K562 (cell line): ENCODE data around the gene ATXN7. TPM values are rescaled to one million over a fixed set of nuclear protein-coding genes. Genes with fewer than 3 reads are reported as not detected.

Experiments used
- ATAC-seq: fragments of 200-7000 bp; cut with Tn5 transposase; 3 replicates; pipeline ENCODE4 v1.9.1; 2020; ENCODE audit warnings: moderate library complexity
- BruUV-seq: library from RNA; stranded (reverse); fragments of 400-500 nt; replicated peaks from 2 replicates; lab custom pipeline; 2021; lab: Mats Ljungman, UMichigan
- CTCF ChIA-PET: fragments of 300-600 bp; formaldehyde crosslinking; extraction: SDS; loops from one replicate; lab custom pipeline; 2021; ENCODE audit warnings: low intra/inter-chr PET ratio; lab: Yijun Ruan, JAX
- POLR2A ChIA-PET: fragments of 300-600, 350-650 bp; sonication (Branson Sonifier 250); formaldehyde crosslinking; extraction: SDS; loops from one replicate; lab custom pipeline; 2021; ENCODE audit warnings: antibody characterized with exemption, inconsistent platforms; lab: Yijun Ruan, JAX
- DNase-seq, 4 experiments: peaks; one replicate each; pipeline versions ENCODE4 v3.0.0 to v3.0.0-alpha.2; 2011 to 2018; ENCODE audit warnings: low spot score in 3 of 4, mixed read lengths in 3 of 4; ENCODE audit errors: extremely low read depth in 1 of 4
- FAIRE-seq: peaks from 2 replicates; lab custom pipeline; 2011; peaks lifted over from hg19 to GRCh38; lab: Jason Lieb, UNC
- H2AFZ ChIP-seq: 2 replicates; pipeline ENCODE4 v1.6.0; 2011; ENCODE audit warnings: low read depth, low read length, control low read depth, inconsistent platforms
- H3K27ac ChIP-seq: fragments of 200-600 bp; 3 replicates; pipeline ENCODE4 v1.8.0; 2011; ENCODE audit warnings: low read depth, mild to moderate bottlenecking, control low read depth, inconsistent platforms, low read length, moderate library complexity, mixed read lengths; ENCODE audit errors: extremely low read depth
- H3K27me3 ChIP-seq, 2 experiments: fragments of 300-600 bp in 1 of 2; 2 replicates in 1 of 2; 3 replicates in 1 of 2; pipeline versions ENCODE4 v1.6.0 to v1.8.0; 2011; ENCODE audit warnings: inconsistent platforms in 2 of 2, low read length in 2 of 2, mild to moderate bottlenecking in 1 of 2, mixed read lengths in 1 of 2, moderate library complexity in 1 of 2; ENCODE audit not compliant: control insufficient read depth in 2 of 2, insufficient read depth in 2 of 2
- H3K36me3 ChIP-seq: fragments of 300-600 bp; 3 replicates; pipeline ENCODE4 v1.8.0; 2011; ENCODE audit warnings: mild to moderate bottlenecking, low read length, inconsistent platforms; ENCODE audit not compliant: control insufficient read depth, insufficient read depth
- H3K4me1 ChIP-seq, 2 experiments: fragments of 200-600 bp in 1 of 2; replicated peaks in 1 of 2; 2 replicates in 1 of 2; 3 replicates in 1 of 2; pipeline versions ENCODE4 v1.5.1 to v1.8.0; 2011; ENCODE audit warnings: inconsistent platforms in 2 of 2, low read length in 2 of 2, mild to moderate bottlenecking in 1 of 2, mixed read lengths in 1 of 2, moderate library complexity in 1 of 2; ENCODE audit not compliant: control insufficient read depth in 2 of 2, insufficient read depth in 2 of 2
- H3K4me2 ChIP-seq: 2 replicates; pipeline ENCODE4 v1.6.1; 2011; ENCODE audit warnings: low read length, control low read depth, inconsistent platforms, mixed read lengths; ENCODE audit not compliant: insufficient read depth
- H3K4me3 ChIP-seq: fragments of 200-600 bp; sonication (generic), shearing (Covaris generic); 2 replicates; pipeline ENCODE4 v1.5.1; 2016; ENCODE audit warnings: control low read depth, inconsistent platforms
- H3K79me2 ChIP-seq: fragments of 200-600 bp; 3 replicates; pipeline ENCODE4 v1.8.0; 2011; ENCODE audit warnings: low read length, inconsistent platforms; ENCODE audit not compliant: control insufficient read depth, insufficient read depth
- H3K9ac ChIP-seq, 2 experiments: 2 replicates each; pipeline versions ENCODE4 v1.6.0 to v1.6.1; 2011; ENCODE audit warnings: low read depth in 2 of 2, low read length in 2 of 2, control low read depth in 1 of 2, inconsistent platforms in 1 of 2, mild to moderate bottlenecking in 1 of 2, mixed read lengths in 1 of 2; ENCODE audit not compliant: insufficient read depth in 1 of 2
- H3K9me1 ChIP-seq: one replicate; pipeline ENCODE4 v1.6.0; 2011; ENCODE audit warnings: inconsistent platforms, mild to moderate bottlenecking, low read length, moderate library complexity; ENCODE audit not compliant: control insufficient read depth, insufficient read depth
- H3K9me3 ChIP-seq: replicated peaks from 2 replicates; pipeline ENCODE4 v1.5.1; 2011; ENCODE audit warnings: low read depth, low read length, inconsistent platforms; ENCODE audit not compliant: control insufficient read depth, insufficient read depth
- H4K20me1 ChIP-seq: replicated peaks from 2 replicates; pipeline ENCODE4 v1.6.1; 2011; ENCODE audit warnings: low read length, inconsistent platforms, mixed read lengths; ENCODE audit not compliant: control insufficient read depth, insufficient read depth
- NFRKB ChIP-seq: fragments of 450-650 bp; IDR thresholded peaks from 2 replicates; pipeline ENCODE4 v1.6.1; 2016; ENCODE audit warnings: low read depth
- ZNF124 ChIP-seq: sonication (generic); formaldehyde crosslinking; IDR thresholded peaks from 2 replicates; pipeline ENCODE4 v1.8.1; 2022; ENCODE audit warnings: missing genetic modification reagents
- WGBS: fragments of 100-300 bp; shearing (Covaris generic); methylation state at CpG from one replicate; pipeline ENCODE4 v1.1.6; 2016; ENCODE audit warnings: low coverage, mixed read lengths; ENCODE audit not compliant: insufficient coverage; ENCODE audit errors: missing lambda C conversion rate; 5-methylcytosine and 5-hydroxymethylcytosine counted together
- in situ Hi-C: fragments of 300-500 bp; cut with MboI; formaldehyde crosslinking; loops from 4 replicates; pipeline ENCODE4 v1.15.0; 2018; ENCODE audit warnings: inconsistent platforms, mixed read lengths
- intact Hi-C: fragments of 100-400 bp; cut with micrococcal nuclease; formaldehyde crosslinking; loops from 2 replicates; pipeline ENCODE4 v1.14.2; 2022
- polyA plus RNA-seq, 8 experiments: library from polyadenylated mRNA; depleted of rRNA in 4 of 8; stranded (reverse) in 5 of 8; unstranded in 3 of 8; fragments of >200 nt; fragmentation: Nextera tagmentation in 2 of 8; fragmentation: Illumina TruSeq in 1 of 8; extraction: Ambion mirVana in 2 of 8; extraction: Trizol in 1 of 8; gene quantifications; 2 replicates each; pipeline versions ENCODE4 v1.2.1 to v1.2.3, GENCODE V29; 2011 to 2014; ENCODE audit warnings: inconsistent platforms in 1 of 8, missing spikeins in 1 of 8
- total RNA-seq, 7 experiments: library from RNA; depleted of rRNA in 6 of 7; stranded (reverse); fragments of >200 nt in 6 of 7; fragmentation: Illumina TruSeq in 2 of 7; extraction: Trizol in 2 of 7; gene quantifications; 2 replicates each; pipeline versions ENCODE4 v1.2.1 to v1.2.3, GENCODE V29; 2011 to 2021; ENCODE audit warnings: low replicate concordance in 1 of 7
- TF ChIP-seq, protein P1 (sequence below), 3 experiments: fragments of 200-800 bp in 1 of 3; fragments of 250-450 bp in 1 of 3; fragments of 450-650 bp in 1 of 3; sonication (Bioruptor Pico) in 1 of 3; sonication (Bioruptor generic) in 1 of 3; formaldehyde crosslinking in 1 of 3; IDR thresholded peaks; 2 replicates each; pipeline versions ENCODE4 v1.6.1 to v1.8.0; 2016 to 2022; ENCODE audit warnings: mild to moderate bottlenecking in 2 of 3, missing genetic modification characterization in 2 of 3, missing compliant biosample characterization in 1 of 3, moderate library complexity in 1 of 3

ATXN7 gene
- total and polyA plus RNA-seq, 9 of the 15 experiments (the other 6 are each of a cell fraction or from before 2014, with no cell fraction given) = 0.41 to 9.2 (median 6.7) TPM

DNA sequence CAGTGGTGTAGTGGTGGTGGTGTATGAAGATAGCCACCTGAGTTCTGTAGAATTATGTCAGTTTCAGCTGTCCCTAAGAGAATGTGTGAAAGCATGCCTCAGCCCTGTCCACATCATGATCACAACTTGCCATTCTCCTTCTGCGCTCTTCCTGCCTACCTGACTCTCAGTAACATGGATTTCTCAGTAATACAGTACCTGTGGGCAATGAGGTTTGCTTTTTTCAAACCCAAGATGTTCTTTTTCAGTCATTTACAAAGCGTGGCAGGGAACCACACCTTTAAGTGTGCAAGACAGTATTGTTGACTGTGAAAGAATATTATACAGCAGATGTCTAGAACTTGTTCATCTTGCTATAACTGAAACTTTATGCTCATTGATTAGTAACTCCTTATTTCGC lies 120.7 kb downstream of the ATXN7 start:
- WGBS = 92% methylated on average over 3 of the region's 3 CpGs
- no peak for FAIRE-seq
- POLR2A ChIA-PET = no interaction called here

More for the DNA sequence above, 120.7 kb downstream of the ATXN7 start:
- Histone ChIP-seq H3K79me2 (no peaks in the 10 kb centered on the region), H3K27me3 (no peaks in the 10 kb centered on the region), H3K4me2 (no peak overlapping the region), H4K20me1 (no peaks in the 10 kb centered on the region), H3K9me3 (no peaks in the 10 kb centered on the region), H3K4me3 (no peak overlapping the region), H3K9me1 (no peaks in the 10 kb centered on the region), H3K36me3 (peaks cover 83% of the 10 kb centered on the region; the same call in 2 of the 3 replicates), H3K27ac (no peak overlapping the region), H3K4me1 (no peaks in the 10 kb centered on the region)
- BruUV-seq = no TSS peak
- no peak for DNase-seq
- intact Hi-C loops = no loop called here
- TF ChIP-seq NFRKB = no peak
- no peak for TF ChIP-seq ZNF124 (CRISPR knock-in tag)
- TF ChIP-seq, protein P1, sequence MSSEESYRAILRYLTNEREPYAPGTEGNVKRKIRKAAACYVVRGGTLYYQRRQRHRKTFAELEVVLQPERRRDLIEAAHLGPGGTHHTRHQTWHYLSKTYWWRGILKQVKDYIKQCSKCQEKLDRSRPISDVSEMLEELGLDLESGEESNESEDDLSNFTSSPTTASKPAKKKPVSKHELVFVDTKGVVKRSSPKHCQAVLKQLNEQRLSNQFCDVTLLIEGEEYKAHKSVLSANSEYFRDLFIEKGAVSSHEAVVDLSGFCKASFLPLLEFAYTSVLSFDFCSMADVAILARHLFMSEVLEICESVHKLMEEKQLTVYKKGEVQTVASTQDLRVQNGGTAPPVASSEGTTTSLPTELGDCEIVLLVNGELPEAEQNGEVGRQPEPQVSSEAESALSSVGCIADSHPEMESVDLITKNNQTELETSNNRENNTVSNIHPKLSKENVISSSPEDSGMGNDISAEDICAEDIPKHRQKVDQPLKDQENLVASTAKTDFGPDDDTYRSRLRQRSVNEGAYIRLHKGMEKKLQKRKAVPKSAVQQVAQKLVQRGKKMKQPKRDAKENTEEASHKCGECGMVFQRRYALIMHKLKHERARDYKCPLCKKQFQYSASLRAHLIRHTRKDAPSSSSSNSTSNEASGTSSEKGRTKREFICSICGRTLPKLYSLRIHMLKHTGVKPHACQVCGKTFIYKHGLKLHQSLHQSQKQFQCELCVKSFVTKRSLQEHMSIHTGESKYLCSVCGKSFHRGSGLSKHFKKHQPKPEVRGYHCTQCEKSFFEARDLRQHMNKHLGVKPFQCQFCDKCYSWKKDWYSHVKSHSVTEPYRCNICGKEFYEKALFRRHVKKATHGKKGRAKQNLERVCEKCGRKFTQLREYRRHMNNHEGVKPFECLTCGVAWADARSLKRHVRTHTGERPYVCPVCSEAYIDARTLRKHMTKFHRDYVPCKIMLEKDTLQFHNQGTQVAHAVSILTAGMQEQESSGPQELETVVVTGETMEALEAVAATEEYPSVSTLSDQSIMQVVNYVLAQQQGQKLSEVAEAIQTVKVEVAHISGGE (CRISPR knock-in tag; IDR thresholded peaks at IDR 0.05) = peak in 1 of 3 experiments; percentile 22; a peak in 1 of 6 replicates
- TF ChIP-seq, all 486 proteins: peak for 1
- no peak overlapping the region for H3K9ac ChIP-seq
- H2AFZ ChIP-seq = no peak overlapping the region
- ATAC-seq = no peak
- CTCF ChIA-PET = no interaction called here
- in situ Hi-C loops = no loop called here
